Head of caudate nucleus (tissue), 42 donors: ENCODE data around the gene NFKBIE.

Experiments
- DNase-seq, 42 donors: peaks; one replicate each; pipeline versions ENCODE4 v3.0.0 to v3.0.0-alpha.2; 2020 to 2021; ENCODE audit warnings: mixed read lengths in 7 of 42
- intact Hi-C: fragments of 100-400 bp; cut with DNase I; formaldehyde crosslinking; loops from one replicate; pipeline ENCODE4 v1.15.0; 2022

Gene NFKBIE

DNA sequence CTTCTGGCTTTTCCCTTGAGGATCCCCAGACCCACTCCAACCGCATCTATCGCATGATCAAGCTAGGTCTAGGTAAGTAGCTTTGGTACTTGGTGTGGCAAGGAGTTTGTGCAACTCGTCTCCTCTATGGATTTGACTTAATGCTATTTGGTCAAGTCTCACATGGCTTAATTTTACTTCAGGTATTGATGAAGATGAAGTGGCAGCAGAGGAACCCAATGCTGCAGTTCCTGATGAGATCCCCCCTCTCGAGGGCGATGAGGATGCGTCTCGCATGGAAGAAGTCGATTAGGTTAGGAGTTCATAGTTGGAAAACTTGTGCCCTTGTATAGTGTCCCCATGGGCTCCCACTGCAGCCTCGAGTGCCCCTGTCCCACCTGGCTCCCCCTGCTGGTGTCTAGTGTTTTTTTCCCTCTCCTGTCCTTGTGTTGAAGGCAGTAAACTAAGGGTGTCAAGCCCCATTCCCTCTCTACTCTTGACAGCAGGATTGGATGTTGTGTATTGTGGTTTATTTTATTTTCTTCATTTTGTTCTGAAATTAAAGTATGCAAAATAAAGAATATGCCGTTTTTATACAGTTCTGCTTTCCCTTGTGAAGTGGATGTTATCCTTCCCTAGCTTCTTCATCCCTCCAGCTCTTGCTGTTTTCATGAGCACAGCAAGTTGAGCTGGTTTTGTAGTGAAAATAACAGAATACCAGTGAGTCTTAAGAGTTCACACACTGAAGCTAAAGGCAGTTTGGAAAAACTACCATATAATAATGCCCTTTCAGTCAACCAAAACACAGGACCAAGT, 11.8 kb downstream of the NFKBIE start:
- intact Hi-C loops, result no loop called here
- DNase-seq, result peak in 10 of 42 donors; percentile 32 to 75 (median 51)

DNA sequence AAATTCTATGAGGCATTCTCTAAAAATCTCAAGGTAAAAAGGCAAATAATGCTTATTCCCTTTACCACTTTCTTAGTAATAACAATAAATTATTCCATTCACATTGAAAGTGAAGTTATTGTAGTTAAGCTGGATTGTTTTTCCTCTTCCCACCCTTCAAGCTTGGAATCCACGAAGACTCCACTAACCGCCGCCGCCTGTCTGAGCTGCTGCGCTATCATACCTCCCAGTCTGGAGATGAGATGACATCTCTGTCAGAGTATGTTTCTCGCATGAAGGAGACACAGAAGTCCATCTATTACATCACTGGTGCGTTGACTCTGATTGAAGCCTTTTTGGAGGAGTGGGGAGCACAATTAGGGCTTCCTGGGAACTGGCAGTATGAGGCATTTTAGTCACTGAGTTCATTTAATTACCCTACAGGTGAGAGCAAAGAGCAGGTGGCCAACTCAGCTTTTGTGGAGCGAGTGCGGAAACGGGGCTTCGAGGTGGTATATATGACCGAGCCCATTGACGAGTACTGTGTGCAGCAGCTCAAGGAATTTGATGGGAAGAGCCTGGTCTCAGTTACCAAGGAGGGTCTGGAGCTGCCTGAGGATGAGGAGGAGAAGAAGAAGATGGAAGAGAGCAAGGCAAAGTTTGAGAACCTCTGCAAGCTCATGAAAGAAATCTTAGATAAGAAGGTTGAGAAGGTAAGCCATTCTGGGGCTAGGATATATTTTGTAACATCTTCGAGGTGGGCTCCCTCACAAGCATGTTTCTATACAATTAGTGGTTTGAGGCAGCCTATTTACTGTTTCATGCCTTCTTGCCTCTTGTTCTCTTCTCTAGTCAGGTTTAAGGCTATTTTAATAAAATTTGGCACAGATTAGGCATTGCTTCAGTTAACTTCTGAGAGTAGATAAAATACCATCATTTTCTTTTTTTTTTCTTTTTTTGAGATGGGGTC, 13.5 kb downstream of the NFKBIE start:
- peak in 1 of 42 donors; percentile 27 for DNase-seq
- intact Hi-C loops, result no loop called here

GRCh38 chr6:44250718-44251123, 14.6 kb downstream of the NFKBIE start:
- intact Hi-C loops, result no loop called here
- DNase-seq, result no peak

DNA sequence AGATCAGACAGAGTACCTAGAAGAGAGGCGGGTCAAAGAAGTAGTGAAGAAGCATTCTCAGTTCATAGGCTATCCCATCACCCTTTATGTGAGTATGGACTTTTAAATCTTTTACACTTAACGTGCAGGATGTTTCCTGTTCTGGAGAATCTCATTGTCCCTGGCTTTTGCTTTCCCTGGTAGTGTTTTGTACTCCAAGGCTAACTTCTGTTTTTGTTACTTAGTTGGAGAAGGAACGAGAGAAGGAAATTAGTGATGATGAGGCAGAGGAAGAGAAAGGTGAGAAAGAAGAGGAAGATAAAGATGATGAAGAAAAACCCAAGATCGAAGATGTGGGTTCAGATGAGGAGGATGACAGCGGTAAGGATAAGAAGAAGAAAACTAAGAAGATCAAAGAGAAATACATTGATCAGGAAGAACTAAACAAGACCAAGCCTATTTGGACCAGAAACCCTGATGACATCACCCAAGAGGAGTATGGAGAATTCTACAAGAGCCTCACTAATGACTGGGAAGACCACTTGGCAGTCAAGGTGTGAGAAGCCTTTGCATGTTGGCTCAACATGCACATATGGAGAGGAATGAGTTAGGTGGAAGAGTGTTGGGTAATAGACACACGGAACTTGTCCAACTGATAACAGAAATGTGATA, 15.2 kb downstream of the NFKBIE start:
- DNase-seq, result no peak
- intact Hi-C loops, result no loop called here

GRCh38 chr6:44249082-44249748, 16.1 kb downstream of the NFKBIE start:
- DNase-seq, result peak in 1 of 42 donors; percentile 29
- intact Hi-C loops, result no loop called here

- DNase-seq, result no peak
- intact Hi-C loops, result no loop called here
Measured at GRCh38 chr6:44248579-44248978, 16.8 kb downstream of the NFKBIE start.

- intact Hi-C loops, result no loop called here
Measured at GRCh38 chr6:44247338-44248302, 17.7 kb downstream of the NFKBIE start.

GRCh38 chr6:44246663-44247337, 18.6 kb downstream of the NFKBIE start, which contains the start of gene HSP90AB1:
Gene HSP90AB1 (plus strand): TSS chr6:44247101. CDS start chr6:44248630, 1,529 bp downstream.
- intact Hi-C loops, result no loop called here
- peak; percentile 88 to 98 (median 95) for DNase-seq

More at GRCh38 chr6:44247338-44248302, 17.7 kb downstream of the NFKBIE start:
- DNase-seq, result peak in 41 of 42 donors; percentile 41 to 88 (median 74)

GRCh38 chr6:44245912-44246662, 19.3 kb downstream of the NFKBIE start:
- intact Hi-C loops, result no loop called here
- DNase-seq, result peak; percentile 61 to 93 (median 84)

DNA sequence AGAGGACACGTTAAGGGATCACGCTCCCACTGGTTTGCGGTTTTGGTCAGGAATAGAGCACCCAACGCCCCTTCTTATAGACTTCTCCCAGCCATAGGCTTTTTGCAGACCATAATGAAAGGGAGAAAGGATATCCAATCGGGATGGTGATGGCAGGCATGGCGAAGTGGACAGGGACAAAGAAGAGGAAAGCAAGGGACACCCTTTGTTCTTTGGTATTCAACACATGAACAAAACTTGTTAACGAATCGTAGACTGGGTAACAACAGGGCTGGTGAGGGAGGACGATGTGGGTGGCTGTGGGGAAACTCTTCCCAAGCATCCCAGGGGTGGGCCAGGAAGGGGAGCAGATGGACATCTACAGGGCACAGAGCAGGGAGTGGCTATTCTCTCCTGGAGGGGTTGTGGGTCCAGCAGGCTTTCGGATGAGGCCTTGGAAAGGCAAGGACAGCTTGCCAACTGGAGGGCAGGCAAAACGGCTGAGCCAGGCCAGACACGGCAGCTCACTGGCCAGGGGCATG, 19.9 kb downstream of the NFKBIE start:
- intact Hi-C loops, result no loop called here

DNA sequence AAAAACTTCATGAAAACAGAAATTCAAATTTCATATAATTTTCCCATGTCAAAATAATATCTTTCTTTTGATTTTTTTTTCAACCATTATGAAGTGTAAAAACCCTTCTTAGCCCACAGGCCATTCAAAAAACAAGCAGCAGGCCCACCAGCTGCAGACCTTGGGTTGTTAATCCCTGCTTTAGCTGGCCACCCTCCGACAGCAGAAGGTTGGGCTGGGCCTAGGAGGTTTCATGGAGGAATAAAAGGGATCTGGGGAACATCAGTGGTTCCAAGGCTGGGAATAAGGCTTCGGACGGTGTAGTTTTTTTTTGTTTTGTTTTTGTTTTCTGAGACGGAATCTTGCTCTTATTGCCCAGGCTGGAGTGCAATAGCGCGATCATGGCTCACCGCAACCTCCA, 22.0 kb downstream of the NFKBIE start:
- intact Hi-C loops, result no loop called here
- peak in 1 of 42 donors; percentile 28 for DNase-seq

More for the DNA sequence above, 19.9 kb downstream of the NFKBIE start:
- no peak for DNase-seq

- DNase-seq, result peak in 1 of 42 donors; percentile 12
- intact Hi-C loops, result loop anchor here (10.0 kb wide), 1 partner anchor 134 kb away; no protein-coding TSS in a partner anchor
Measured at GRCh38 chr6:44238687-44239350, 26.5 kb downstream of the NFKBIE start.

DNA sequence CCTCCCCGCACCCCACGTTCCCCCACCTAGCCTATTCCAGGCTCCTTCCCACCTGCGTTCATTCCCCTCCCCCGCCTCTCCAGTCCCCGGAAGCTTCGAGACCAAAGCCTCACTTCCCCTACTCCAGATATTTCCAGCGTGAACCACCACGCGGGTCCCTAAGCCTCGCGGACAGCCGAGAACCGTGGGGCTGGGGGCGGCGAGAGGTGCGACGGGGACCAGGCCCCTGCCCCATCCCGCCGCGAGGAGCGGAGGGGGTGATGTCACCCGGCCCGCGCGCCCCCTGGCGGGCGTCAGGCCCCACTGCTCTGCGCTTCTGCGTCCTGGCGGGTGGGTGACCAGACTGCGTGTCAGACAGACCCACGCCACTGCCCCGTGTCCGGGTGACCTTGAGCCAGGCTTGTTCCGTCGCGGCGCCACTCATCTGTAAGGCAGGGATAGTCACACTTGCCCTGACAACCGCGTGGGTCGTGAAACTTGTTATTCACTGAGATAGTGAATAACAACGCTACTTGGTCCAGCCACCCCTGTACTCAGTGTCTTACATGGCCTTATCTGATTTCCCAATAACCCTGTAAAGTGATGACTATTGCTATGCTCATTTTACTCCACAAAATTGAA, 27.4 kb downstream of the NFKBIE start:
- DNase-seq, result peak; percentile 65 to 93 (median 86)
- intact Hi-C loops, result loop anchor here (10.0 kb wide), 1 partner anchor 133 kb away; no protein-coding TSS in a partner anchor

DNA sequence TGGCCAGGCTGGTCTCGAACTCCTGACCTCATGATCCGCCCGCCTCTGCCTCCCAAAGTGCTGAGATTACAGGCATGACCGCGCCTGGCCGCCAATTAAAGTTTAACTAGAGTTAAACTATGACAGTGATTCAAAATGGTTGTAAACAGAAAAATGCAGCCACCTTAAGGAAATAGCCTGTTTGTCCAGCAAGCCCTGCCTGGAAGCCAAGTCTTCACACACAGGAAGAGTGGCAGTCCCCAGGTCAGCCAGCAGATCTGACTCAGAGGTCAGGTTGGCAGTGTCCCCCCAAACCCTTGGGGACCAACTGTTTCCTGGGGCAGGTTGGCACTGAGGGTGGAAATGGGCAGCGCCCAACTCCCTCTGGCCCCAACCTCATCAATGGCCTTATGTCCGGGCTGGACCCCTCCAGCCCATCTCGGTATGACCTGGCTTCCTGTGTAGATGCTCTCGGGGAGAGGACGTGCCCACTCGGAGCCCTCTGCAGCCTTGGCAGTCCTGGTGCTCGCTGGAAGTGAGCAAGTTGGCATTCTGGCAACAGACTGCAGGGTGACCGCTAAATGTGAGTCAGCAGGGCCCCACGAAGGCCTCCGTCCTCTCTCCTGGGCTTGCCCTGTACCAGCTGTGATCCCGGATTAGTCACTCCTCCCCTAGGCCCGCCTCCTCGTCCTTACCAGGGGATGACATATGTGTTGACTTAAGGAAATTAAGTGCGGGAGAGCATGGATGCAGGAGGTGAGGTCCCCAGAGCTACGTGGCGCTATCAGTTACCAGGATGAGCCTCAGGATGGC, 28.1 kb downstream of the NFKBIE start:
- intact Hi-C loops, result loop anchor here (10.0 kb wide), 1 partner anchor 132 kb away; no protein-coding TSS in a partner anchor
- DNase-seq, result peak; percentile 62 to 96 (median 82)
